HFF-Myc (cell line): Measurements from ENCODE around the gene SFTPB.

Experiments
- DNase-seq: peaks from one replicate; pipeline ENCODE4 v3.0.0-alpha.2; 2011; ENCODE audit warnings: low read depth; ENCODE audit errors: extremely low read depth
- H3K4me3 ChIP-seq: replicated peaks from 2 replicates; pipeline ENCODE4 v1.5.1; 2011; ENCODE audit warnings: low read depth, mild to moderate bottlenecking, control low read depth, low read length
- CTCF ChIP-seq: IDR thresholded peaks from 2 replicates; pipeline ENCODE4 v1.5.1; 2012; ENCODE audit warnings: mild to moderate bottlenecking, low read depth, low read length, control low read depth; ENCODE audit errors: missing control alignments

SFTPB gene

DNA sequence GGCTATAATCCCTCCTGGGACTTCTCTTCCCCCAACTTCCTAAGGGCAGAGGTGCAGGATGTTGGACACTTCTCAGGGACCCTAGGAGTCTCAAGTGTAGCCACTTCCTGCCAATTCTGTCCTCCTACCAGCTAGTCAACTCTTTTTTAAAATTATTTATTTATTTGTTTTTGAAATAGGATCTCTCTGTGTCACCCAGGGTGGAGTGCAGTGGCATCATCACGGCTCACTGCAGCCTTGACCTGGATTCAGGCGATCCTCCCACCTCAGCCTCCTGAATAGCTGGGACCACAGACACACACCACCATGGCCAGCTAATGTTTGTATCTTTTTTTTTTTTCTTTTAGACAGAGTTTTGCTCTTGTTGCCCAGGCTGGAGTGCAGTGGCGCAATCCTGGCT is 11.5 kb downstream of the SFTPB start:
- TF ChIP-seq CTCF: no peak
- no peak for DNase-seq
- no peak overlapping the region for H3K4me3 ChIP-seq

DNA sequence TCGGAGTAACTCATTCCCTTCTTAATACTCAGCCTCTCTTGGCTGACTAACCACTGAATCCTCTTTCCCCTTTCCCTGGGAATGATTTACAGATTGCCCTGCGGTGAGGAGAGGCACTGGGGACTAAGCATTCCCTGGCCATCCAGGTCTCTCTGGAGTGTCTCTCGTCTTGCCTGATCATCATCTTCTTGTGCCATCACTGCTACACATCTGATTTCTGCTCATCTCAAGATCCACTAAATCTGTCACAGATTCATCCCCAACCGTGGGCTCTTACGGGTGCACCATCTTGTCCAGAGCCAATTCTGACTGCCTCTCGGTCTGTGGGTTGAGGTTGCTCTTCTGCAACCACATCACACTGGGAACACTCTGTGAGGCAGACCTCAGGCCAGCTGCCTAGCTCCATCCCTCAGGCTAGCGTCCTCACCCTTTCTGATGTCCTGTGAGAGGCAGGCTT is 12.0 kb downstream of the SFTPB start:
- no peak overlapping the region for H3K4me3 ChIP-seq
- DNase-seq: no peak
- TF ChIP-seq CTCF: no peak

DNA sequence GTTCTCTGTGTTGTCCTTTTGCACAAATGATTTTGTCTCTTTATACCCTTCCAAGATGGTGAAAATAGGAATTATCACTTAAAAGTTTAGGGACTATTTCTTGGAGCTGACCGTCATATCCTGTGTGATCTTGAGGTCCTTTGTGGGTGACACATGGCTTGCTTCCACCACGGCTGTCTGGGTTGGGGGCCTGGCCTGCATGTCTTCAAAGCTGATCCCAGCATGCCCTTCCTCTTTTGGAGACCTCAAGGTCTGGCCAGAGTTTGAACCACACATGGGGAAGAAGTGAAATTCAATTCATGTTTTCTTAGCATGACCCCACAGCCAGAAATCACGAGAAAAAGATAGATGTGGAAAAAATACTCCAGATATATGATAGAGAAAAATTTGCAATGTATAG is 14.0 kb downstream of the SFTPB start:
- no peak overlapping the region for H3K4me3 ChIP-seq
- TF ChIP-seq CTCF: no peak
- DNase-seq: no peak

GRCh38 chr2:85652056-85652455 is 15.9 kb downstream of the SFTPB start:
- no peak for TF ChIP-seq CTCF
- no peak overlapping the region for H3K4me3 ChIP-seq
- no peak for DNase-seq

- no peak for TF ChIP-seq CTCF
- H3K4me3 ChIP-seq: no peak overlapping the region
- no peak for DNase-seq
These were observed 16.9 kb downstream of the SFTPB start for GRCh38 chr2:85651097-85651496.

- DNase-seq: no peak
- H3K4me3 ChIP-seq: no peak overlapping the region
These were observed 17.5 kb downstream of the SFTPB start for GRCh38 chr2:85650456-85650855.

More at GRCh38 chr2:85650456-85650855, 17.5 kb downstream of the SFTPB start:
- no peak for TF ChIP-seq CTCF
